Kasumi-1 (cell line): Measurements from ENCODE around the gene POFUT2.

Experiments
- DNase-seq, 2 experiments: peaks; one replicate each; lab custom pipeline; 2025; lab: John Stamatoyannopoulos, UW

The POFUT2 gene

DNA sequence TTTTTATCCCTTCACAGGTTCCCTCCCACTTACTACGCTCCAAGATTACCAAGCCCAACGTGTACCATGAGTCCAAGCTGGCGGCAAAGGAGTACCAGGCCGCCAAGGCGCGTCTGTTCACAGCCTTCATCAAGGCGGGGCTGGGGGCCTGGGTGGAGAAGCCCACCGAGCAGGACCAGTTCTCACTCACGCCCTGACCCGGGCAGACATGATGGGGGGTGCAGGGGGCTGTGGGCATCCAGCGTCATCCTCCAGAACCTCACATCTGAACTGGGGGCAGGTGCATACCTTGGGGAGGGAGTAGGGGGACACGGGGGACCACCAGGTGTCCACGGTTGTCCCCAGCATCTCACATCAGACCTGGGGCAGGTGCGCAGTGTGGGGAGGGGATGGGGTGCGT, 65.7 kb downstream of the POFUT2 start:
- DNase-seq: no peak

DNA sequence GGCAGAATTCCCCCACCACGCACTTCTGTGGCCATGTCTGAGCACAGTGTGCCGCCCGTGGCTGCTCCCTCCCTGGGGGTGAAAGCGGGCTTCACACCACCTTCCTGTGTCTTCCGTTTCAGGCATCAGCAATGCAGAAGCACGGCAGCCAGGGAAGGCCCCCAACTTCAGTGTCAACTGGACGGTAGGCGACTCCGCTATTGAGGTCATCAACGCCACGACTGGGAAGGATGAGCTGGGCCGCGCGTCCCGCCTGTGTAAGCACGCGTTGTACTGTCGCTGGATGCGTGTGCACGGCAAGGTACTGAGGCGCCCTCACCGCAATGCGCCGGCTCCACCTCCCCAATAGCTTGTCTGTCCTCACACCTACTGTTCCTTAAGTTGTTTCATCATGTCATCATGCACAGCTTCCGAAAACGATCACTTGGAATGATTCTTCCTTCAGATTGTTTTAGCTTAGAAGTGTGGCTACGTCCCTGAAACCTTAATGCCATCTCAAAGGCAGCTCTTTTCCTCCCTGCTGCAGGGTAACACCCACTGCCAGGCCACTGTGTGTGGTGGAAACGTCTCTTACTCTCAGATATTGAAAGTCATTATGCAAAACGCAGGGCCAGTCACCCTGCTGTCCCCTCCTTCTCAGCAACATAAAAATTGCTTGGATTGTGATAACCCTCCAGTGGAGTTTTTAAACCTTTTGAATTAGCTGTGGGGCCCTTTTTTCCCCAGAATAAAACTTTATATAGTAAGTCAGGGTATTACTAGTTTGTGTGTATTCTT, 66.8 kb downstream of the POFUT2 start:
- no peak for DNase-seq

DNA sequence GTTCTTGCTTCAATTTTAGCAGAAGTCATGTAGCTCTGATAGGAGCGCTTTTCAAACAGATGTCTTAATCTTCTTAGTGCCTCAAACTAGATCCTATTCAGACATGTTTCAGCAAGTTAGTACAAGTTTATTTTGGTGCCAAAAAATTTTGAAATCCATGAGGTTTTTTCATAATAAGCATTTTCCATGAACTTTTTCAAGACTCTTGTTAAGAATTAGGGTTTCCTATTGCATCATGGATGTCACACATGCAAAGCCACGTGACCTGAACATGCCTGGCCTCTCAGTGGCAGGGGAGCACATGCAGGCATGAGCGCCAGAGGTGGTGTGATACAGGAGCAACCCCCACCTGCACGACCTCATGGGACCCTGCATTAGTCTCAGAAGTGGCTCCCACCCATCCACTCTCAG, 67.6 kb downstream of the POFUT2 start:
- DNase-seq: no peak

DNA sequence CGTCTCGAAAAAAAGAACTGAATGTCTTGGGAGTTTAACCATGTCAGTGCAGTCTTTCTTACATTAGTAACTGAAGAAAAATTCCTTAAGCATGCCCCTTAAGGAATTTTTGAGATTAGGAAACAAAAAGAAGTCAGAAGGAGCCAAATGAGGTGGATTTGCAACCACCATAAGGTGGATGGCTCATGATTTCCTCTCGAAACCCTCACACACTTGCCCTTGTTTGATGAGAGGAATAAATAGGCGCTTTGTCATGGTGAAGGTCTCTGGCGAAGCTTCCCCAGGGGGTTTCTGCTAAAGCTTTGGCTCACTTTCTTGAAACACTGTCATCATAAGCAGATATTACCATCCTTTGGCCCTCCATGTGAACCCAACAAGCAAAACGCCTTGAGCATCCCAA, 68.2 kb downstream of the POFUT2 start:
- DNase-seq: no peak

DNA sequence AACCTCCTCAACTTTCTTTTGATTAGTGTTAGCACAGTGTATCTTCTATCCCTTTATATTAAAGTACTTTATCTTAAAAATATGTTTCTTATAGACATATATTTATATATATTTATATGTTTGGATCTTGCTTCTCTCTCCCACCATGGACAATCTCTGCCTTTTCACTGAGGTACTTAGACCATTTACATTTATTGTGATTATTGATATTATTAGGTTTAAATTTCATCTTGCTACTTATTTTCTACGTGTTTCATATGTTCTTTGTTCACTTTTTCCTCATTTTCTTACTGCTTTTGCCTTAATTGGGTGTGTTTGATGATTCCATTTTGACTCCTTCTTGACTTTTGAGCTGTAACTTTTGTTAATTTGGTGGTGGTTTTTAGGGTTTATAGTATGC, 70.7 kb downstream of the POFUT2 start:
- no peak for DNase-seq

DNA sequence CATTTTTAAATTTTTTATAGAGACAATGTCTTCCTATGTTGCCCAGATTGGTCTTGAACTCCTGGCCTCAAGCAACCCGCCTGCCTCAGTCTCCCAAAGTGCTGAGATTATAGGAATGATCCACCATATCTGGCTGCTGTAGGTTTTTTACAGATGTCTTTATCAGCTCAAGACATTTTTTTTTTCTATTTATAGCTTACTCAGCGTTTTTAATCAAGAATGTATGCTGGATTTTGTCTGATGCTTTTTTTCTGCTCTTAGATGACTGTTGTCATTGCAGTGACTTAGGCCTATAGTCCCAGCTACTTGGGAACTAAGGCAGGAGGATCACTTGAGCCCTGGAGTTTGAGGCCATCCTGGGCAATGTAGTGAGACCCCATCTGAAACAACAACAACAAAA, 72.5 kb downstream of the POFUT2 start:
- no peak for DNase-seq
